IPS-NIHi7 (cell line): ENCODE data around the gene SMIM7.
A peak's percentile ranks its signal among the peaks of the same experiment; 100 is the strongest.
"Not testable (repeated sequence)": the region's sequence is repeated elsewhere in the genome, so short reads cannot be mapped to it uniquely, and the experiment has no call there.

Source experiments
- DNase-seq: peaks from one replicate; pipeline ENCODE4 v3.0.0; 2012; ENCODE audit warnings: mixed read lengths; ENCODE audit errors: extremely low spot score

The SMIM7 gene

DNA sequence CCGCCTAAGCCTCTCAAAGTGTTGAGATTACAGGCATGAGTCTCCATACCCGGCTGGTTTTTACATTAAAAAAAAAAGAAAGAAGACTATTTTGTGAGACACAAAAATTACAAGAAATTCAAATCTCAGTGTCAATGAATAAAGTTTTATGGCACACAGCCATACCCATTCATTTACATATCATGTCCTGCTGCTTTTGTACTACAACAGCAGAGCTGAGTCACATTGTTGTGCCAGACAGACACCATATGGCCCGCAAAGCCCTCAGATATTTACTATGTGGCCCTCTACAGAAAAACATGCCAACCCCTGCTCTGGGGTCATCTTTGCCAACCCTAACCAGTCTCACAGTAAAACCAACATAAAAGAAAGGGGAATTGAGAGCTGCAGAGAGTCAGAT, 5.3 kb downstream of the SMIM7 start:
- no peak for DNase-seq

DNA sequence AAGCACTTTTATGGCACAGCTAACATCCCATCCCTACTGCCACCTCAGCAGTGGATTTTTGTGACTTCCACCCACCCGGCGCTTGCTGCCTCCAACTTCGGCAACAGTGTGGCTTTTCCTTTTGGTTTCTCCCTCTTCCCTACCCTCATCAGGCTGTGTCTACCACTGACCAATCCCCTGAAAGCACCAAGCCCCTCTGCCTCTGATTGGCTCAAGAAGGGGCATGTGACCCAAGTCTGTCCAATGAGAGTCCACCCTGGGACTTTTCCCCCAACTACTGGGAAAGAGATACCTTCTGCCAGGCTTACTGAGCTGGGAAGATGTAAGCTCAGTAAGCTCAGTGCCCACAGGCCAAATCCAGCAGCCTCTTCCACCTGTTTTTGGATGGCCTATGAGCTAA, 5.8 kb downstream of the SMIM7 start:
- DNase-seq: peak; percentile 54

DNA sequence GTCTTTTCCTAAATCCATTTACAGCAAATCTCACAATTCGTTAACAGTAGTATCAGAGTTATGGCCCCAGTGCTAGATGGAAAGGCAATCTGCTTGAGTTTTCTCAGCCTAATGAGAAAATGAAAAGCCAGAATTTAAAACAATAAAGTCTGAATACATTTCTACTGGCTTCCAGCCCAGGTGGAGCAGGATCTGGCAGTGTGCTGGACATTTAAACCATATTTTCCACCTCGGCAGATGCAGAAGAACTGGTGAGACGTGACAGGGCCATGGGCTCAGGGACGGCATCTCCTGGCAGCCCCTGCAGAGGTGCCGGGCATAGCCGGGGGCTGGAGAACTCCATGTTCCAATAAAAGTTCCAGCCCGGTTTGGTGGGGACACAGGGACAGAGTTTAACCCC, 7.1 kb downstream of the SMIM7 start:
- no peak for DNase-seq

DNA sequence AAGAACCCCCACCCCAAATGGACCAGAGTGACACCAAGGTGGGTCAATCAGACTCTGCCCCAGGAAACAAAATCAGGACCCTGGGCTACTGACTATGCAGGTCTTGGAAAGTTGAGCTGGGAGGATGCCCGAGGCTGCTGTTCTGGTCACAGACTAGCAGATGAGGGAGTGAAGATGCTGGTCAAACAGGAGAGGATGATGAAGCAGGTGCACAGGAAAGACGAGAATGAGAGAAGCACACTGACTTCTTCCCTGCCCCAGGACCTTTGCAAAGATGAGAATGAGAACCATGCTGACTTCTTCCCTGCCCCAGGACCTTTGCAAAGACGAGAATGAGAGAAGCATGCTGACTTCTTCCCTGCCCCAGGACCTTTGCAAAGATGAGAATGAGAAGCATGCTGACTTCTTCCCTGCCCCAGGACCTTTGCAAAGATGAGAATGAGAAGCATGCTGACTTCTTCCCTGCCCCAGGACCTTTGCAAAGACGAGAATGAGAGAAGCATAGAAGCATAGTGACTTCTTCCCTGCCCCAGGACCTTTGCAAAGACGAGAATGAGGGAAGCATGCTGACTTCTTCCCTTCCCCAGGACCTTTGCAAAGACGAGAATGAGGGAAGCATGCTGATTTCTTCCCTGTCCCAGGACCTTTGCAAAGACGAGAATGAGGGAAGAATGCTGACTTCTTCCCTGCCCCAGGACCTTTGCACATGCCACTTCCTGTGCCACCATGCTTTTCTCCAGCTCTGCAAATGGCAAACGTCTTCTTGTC, 8.3 kb downstream of the SMIM7 start:
- not testable (repeated sequence) for DNase-seq

DNA sequence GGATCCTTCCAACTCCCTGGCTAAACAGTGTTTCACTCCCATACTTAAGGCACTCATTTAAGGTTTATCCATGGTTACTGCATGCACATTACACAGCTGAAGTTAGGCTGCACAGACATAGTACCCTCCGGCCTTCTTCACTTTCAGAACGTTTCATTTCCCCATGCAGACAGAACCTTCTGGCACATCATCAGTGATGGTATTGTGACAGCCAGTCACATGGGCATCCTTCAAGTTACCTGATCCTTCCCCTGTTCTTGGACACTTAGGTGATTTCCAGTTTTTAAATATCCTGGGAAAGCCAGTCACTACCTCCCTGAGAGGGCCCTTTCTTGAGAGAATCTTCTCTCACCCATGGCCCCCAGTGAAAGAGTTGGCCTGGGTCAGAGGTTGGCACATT, 9.1 kb downstream of the SMIM7 start:
- DNase-seq: no peak

DNA sequence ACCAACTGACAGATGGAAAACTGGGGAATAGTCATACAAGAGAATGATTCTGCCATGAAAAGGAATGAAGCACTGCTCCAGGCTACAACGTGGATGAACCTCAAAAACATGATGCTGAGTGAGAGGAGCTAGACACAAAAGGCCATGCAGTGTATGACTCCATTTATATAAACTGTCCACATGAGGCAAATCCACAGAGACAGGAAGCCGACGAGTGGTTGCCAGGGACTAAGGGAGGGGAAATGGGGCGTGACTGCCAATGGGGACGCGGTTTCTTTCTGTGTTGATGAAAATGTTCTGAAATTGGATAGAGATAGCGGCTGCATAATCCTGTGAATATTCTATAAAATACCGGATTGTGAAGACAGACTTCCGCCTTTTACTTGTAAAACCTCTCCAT, 10.2 kb downstream of the SMIM7 start:
- no peak for DNase-seq

DNA sequence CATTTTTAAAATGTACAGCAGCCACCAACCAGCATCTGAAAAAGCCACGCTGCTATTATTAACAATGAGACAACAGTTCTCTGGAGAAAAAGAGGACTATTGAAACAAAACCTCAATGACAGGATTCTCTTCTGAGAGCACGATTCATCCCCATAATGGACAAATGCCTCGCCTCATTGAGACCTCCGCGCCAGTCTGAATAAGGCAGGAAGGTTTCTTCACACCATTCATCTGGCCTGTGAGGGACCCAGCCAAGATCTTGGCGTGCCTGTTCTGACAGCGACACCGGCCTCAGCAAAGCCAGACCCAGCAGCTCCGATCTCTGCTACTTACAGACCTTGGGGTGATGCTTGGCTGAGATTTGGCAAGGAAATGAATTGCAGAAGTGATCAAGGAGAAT, 14.8 kb downstream of the SMIM7 start:
- no peak for DNase-seq

DNA sequence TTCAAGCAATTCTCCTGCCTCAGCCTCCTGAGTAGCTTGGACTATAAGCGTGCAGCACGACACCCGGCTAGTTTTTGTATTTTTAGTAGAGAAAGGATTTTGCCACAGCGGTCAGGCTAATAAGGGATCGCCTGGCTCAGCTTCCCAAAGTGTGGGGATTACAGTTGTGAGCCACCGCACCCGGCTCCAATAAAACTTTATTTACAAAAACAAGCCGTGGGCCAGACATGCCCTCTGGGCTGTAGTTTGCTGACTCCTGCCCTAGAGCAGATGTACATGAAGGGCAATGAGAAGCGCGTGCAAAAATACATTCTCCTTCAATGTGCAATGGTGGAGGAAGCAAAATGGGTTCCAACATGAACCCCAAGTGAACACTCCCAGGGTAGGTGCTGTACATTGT, 18.2 kb downstream of the SMIM7 start:
- DNase-seq: no peak

DNA sequence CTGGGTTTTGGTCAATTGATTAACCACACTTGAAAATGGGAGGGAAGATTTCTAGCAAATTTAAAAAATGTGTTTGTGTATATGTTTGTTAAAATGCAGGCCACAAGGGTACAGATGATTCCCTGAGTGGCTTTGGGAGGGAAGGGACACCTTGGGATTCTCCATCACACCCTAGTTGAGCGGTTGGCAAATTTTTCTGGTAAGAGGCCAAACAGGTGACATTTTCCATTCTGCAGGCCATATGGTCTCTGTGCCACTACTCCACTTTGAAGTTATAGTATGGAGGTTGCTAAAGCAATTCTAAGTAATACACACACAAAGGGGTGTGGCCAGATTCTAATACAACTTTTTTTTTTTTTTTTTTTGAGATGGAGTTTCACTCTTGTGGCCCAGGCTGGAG, 19.0 kb downstream of the SMIM7 start:
- no peak for DNase-seq

DNA sequence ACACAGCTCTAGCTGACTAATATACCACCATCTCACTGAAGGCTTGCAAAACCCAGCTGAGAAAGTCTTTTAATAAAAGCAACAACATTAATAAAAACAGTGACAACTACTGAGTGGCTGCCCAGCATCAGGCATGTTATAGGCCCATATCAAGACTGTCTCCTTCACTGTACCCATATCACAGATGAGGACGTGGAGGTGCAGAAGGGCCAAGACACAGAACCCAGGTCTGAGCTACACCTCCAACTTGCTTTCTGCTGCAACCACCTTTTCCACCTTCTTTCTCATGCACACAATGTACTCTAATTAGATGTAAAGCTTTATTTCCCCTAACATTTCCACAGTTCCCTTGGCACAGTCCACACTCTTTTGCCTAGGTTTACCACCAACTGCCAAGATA, 21.3 kb downstream of the SMIM7 start:
- DNase-seq: no peak

DNA sequence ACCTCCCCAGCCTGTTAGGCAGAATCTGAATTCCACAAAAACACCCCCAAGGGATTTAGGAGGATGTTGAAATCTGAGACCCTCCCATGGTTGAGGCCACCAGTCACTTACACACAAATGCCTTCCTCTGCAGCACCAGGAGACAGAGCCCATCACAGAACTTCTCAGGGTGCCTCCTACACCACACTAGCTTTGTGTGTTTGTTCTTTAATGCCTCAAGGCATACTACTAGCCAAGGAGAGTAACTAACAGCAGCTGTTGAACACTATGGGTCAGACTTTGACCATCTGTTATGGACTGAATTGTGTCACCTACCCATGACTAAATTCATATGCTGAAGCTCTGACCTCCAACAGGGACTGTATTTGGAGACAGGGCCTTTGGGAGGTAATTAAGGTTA, 22.4 kb downstream of the SMIM7 start:
- no peak for DNase-seq

DNA sequence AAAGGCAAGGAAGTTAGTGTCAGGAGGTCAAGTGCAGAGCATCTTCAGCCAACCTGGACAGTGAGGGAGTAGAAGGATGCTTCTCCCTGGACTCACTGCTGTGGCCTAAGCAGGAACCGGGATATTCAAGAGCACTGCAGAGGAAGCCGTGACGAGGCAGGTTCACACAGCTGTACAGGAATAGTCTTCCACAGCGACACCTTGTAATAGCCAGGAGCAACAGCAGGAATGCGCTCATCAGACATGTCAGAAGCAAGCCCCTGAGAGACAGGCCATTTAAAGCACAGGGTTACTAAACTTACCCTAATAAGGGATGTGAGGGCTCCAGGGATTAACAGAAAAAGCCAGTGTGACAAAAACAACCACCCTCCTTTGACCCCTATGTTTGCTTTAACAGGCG, 28.5 kb downstream of the SMIM7 start:
- DNase-seq: no peak

DNA sequence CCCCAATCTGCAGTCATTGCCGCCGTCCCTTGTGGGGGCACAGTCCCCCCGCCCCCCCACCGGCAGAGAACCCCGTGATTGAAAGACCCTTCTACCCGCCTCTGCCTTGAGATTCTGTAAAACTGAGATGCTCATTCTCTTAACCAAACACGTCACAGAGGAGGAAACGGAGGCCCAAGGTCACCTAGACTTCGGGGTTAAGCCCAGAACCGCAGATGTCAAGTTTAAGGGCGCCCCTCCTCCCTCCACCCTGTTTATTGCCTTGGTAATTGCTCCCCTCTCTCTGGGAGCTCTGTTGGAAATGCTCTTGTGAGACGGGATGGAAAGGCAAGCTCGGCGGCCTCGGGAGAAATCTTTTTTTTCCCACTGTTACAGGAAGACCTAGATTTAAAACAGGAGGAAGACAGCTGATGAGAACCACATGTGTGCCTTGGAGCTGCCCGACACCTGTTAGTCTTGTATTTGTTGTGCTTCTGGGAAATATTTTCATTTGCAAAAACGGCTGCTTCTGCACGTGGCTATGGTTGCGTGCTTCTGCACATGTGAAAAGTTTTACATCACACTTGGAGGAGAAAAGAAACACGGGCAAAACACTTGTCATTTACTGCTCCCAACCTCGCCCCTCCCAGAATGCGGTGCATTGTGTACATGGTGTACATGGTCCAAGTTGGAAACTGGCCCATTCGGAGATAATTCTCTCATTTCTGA, 30.8 kb downstream of the SMIM7 start:
- no peak for DNase-seq

DNA sequence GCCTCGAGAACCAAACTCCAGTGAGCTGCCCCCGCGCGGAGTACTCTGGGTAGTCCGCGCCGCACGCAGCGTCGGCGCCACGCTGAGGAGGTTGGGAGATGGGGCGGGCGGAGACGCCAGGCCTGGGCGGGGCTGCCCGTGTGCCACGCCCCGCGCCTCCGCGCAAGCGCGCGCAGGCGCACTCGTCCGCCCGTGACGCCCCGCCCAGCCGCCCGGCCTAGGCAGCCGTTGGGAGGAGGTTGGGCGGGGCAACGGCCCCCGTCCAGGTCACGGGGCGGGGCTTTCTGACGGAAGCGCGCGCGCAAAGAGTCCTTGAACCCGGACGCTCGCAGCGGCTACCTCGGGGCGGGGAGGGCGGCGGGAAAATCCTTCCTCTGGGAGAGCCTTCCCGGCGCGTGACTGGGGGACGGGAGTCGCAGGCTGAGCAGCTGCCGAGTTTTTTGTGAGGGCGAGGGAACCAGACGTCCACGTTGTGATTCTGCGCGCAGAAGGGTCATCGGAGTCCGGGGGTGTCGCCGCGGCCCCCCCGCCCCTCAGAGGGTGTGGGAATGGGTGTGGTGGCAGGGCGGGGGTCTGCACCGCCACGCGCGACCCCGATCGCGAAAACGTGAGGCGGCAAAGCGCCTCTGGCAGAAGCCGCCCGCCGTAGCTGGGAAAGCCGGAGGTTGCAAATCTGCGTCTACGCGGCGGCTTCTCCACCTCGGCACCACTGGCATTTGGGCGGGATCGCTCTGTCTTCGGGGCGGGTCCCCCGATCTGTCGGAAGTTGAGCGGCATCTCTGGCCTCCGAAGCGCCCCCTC, 31.6 kb downstream of the SMIM7 start, which contains the start of gene MED26:
Gene MED26 (minus strand): TSS at position 22 of the 801 bp plus-strand sequence. CDS start 261 bp downstream, outside the sequence.
- peak; percentile 99 for DNase-seq

DNA sequence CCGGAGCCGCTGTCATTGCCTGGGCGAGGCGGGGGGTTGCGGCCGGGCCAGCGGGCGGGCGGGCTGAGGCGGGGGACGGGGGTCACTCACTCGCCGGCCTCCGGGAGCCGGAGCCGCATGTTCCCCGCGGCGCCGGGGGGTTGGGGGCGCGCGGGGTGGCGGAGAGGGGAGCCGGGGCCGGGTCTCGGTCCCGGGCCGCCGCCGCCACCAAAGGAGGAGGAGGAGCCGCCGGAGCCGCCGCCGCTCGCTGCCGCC, 32.1 kb downstream of the SMIM7 start:
- DNase-seq: no peak

DNA sequence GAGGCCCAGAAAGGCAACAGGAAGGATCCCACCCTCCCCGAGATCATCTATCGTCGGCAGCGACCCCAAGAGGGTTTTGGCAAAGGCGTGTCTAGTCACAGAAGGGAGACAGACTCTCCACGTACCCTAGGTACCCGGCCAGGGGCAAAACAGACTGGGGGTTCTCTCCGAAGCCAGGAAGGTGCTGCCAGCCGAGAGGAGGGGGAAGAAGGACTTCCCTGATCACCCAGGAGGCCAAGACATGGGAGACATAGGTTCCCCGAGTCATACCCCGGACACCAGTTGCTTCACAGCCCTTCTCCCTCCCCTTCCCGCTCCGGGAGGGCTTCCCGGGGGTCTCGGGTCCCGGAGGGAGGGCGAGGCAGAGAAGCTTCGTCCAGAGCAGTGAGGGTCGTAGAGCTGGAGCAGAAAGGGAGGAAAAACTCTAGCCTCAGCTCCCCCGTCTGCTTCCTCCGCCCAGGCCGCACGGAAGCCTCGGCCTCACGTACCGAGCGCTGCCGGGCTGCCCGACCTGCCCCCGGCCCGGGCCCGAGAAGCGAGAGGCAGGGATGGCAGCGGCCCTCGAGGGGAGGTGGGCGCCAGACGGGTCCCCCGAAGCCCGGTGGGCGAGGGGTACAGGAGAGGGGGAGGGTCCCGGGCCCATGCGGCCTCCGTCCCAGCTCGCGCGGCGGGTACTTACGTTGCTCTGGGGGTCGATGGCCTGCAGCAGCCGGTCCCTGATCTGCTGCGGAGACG, 32.6 kb downstream of the SMIM7 start:
- DNase-seq: no peak

DNA sequence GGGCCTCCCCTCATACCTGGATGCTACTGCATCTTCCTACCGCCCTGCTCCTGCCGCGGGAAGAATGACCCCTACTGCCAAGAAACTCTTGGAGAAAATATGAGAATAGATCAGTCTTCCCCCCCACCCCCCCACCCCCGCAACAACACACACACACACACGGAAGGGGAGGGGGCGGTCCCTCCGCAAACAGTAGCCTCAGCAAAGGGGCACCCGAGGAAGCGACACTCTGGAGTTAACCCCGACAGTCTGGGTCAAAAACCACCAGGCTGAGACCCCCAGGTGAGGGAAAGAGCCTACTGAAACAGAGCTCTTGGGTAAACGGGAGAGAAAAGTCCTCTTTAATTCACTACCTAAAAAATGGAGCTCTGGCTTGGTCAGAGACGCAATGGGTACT, 33.1 kb downstream of the SMIM7 start:
- no peak for DNase-seq

DNA sequence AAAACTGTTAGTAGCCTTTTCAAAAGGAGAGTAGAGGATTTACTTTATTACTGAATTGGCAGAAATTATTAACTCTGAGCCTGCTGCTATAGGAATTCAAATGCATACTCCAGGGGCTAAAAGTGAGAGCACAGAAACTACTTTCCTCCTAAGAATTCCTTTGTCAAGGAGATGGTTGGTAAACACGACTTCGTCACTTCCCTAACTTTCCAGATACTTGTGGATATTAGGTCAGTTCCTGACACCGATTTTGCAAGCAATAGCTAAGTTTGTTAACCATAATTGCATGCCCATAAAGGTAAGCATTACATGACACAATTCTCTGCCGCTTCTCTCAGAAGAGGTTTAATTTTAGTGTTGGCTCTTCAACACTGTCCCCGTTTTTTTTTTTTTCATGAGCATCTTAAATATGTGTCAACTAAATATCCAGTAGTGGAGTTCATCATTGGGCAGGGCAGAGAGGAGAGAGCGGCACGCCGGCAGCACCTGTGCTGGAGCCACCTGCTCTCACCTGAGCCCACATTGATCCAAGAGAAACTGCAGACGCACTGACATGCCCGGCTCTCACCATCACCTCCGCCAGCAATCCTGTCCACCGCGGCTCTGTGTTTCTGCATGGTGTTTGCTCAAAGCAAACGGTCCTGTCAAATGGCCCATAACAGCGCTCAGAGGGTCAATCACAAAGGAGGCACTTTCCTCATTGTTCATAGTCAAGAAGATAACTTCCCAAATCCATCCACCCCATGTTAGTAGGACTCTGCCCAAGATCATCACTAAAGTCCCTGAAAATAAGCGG, 34.6 kb downstream of the SMIM7 start:
- DNase-seq: no peak

DNA sequence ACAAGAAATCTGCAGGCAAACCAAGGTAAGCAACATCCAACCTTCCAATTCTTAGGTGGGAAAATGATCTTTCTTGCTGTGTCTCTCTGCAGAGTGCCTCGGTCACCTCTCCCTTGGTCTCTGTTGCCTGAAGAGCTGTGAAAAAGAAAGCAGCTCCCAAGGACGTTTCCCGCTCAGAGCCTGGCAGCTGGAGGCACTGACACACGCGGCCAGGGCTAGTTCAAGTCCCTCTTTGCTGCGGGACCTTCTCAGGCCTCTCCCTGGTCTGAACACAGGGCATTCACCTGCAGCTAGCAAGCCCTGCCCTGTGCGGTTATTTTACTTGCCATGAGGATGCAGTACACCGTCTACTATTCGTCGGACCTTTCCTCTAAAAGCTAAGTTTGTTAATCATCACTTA, 35.7 kb downstream of the SMIM7 start:
- DNase-seq: no peak

DNA sequence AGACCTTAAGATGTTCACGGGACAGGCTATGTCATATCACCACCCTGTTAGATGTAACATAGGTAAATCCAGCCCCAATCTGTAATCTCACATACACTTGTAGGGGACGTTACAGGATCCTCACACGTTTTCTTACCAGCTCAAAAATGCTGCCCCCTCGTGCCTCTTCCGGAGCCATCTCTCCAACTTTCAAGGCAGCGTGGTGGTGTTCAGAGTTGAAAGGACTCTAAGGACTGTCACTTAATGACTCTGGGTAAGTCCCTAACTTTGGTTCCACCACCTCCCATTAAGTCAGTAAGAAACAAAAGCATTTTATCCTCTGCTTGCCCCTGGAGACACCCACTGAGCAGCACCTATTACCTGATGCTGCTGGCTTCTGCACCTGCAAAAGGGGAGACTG, 36.4 kb downstream of the SMIM7 start:
- no peak for DNase-seq

DNA sequence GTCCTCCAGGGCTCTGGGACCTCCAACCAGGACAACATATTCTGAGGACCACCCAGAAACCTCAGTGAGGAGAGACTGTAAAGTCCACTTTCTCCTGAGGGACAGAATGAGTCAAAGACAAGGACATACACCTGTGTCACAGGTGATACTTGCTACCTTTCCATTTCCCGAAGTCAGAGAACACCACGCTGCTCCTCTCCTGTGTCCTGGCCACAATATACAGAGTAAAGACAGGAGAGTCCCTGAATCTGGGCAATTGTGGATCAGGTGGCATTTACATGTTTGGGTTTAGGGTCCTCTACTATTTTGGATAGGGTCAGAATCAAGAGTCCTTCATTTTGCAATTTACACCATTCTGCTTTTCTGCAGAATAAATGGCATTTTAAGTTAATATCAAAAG, 36.9 kb downstream of the SMIM7 start:
- no peak for DNase-seq
